Adrenal gland (tissue), 12 donors: ENCODE data around the gene CATSPERB. TPM values are rescaled to one million over a fixed set of nuclear protein-coding genes. Genes with fewer than 3 reads are reported as not detected.
"Not testable (repeated sequence)": the region's sequence is repeated elsewhere in the genome, so short reads cannot be mapped to it uniquely, and the experiment has no call there.

ENCODE experiments used
- DNase-seq, 7 donors: peaks; one replicate each; pipeline ENCODE4 v3.0.0-alpha.2; 2019 to 2020
- H3K27ac ChIP-seq, 5 donors: fragments of 200-600 bp; sonication (generic) in 4 of 5; 1 replicate in 3 of 5; 2 replicates in 2 of 5; pipeline versions ENCODE4 v1.5.1 to v1.8.0; 2016 to 2020; ENCODE audit warnings: mild to moderate bottlenecking in 1 of 5
- H3K27me3 ChIP-seq: fragments of 200-600 bp; 2 replicates; pipeline ENCODE4 v1.8.0; 2021
- H3K36me3 ChIP-seq, 2 donors: fragments of 200-600 bp; replicated peaks in 1 of 2; 1 replicate in 1 of 2; 2 replicates in 1 of 2; pipeline versions ENCODE4 v1.5.1 to v1.8.0; 2018 to 2022
- H3K4me1 ChIP-seq, 2 donors: fragments of 200-600 bp; replicated peaks in 1 of 2; 1 replicate in 1 of 2; 2 replicates in 1 of 2; pipeline versions ENCODE4 v1.5.1 to v1.8.0; 2018 to 2021
- H3K4me3 ChIP-seq, 4 donors: fragments of 200-600 bp; sonication (generic) in 3 of 4; one replicate each; pipeline ENCODE4 v1.5.1; 2016 to 2018
- H3K9me3 ChIP-seq, 3 donors: fragments of 200-600 bp; sonication (generic) in 1 of 3; replicated peaks in 1 of 3; 1 replicate in 2 of 3; 2 replicates in 1 of 3; pipeline versions ENCODE4 v1.5.1 to v1.8.0; 2016 to 2021
- POLR2A ChIP-seq, 2 donors: fragments of 450-650 bp; IDR thresholded peaks; one replicate each; pipeline ENCODE4 v1.6.1; 2017; ENCODE audit warnings: antibody characterized with exemption in 2 of 2, mild to moderate bottlenecking in 2 of 2, moderate library complexity in 1 of 2
- WGBS, 4 donors: extraction: QIAGEN DNeasy Blood & Tissue Kit in 2 of 4; methylation state at CpG; one replicate each; pipeline versions ENCODE4 v1.1.5 to v1.1.7; 2013 to 2017; 5-methylcytosine and 5-hydroxymethylcytosine counted together
- intact Hi-C, 2 donors: fragments of 100-400 bp; cut with DNase I; formaldehyde crosslinking; loops; one replicate each; pipeline versions ENCODE4 v1.14.1 to v1.15.0; 2022 to 2023
- polyA plus RNA-seq, 3 donors: library from polyadenylated mRNA; stranded (reverse); fragments of 200-250 nt in 2 of 3; fragments of 350-450 nt in 1 of 3; fragmentation: Illumina TruSeq in 1 of 3; extraction: RNeasy Lipid Tissue Mini Kit (QIAGEN cat#74804) in 1 of 3; gene quantifications; one replicate each; pipeline ENCODE4 v1.2.3, GENCODE V29; 2013 to 2014
- total RNA-seq, 9 donors: library from RNA; depleted of rRNA in 4 of 9; stranded (reverse); fragments of >200 nt in 4 of 9; fragments of 120-200 nt in 1 of 9; fragmentation: NEBNext Ultra II Directional in 1 of 9; extraction: Animal tissue kit (Norgen Biotek cat#: 25700) in 1 of 9; gene quantifications; one replicate each; pipeline versions ENCODE4 v1.1.0 to v1.2.4, GENCODE V29; 2013 to 2023
- TF ChIP-seq, protein P1 (sequence below), 6 experiments: fragments of 450-650 bp in 4 of 6; fragments of 200-600 bp in 2 of 6; sonication (generic) in 1 of 6; IDR thresholded peaks; 1 replicate in 5 of 6; 2 replicates in 1 of 6; pipeline versions ENCODE4 v1.5.1 to v1.8.0; 2016 to 2021; ENCODE audit warnings: antibody characterized with exemption in 6 of 6, mild to moderate bottlenecking in 2 of 6, moderate library complexity in 1 of 6
- donor health status: healthy with polysubstance abuse.
- donor health status: Bipolar disorder and iron deficiency.
- donor health status: DM: yes; HTN: yes; CAD: no.
- donor health status: DM: no; HTN: no; CAD: no.
- donor health status: DM: no; HTN: no; CAD: no.
- donor health status: DM: yes; HTN: yes; CAD: no.

Gene CATSPERB
- total and polyA plus RNA-seq, 12 donors = 0.11 to 3.2 (median 0.70) TPM; not detected in 2

DNA sequence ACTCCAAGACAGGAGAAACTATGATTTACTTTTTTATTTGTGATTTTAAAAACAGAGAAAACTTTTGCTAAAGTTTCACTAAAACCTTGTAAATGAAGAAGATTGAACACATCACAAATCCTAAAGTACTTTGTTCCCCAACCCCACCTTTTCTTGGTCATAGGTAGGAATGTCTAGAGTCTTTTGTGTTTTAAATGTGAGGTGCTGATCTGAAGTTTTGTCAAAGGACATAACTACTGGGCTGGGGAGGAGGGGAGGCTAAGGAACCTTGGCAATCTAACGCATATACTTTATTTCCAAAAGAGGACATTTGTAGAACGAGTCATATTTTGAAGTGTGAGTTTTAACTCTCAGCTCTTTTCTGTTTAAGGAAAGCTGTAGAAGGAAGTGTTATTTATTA, 37.2 kb downstream of the CATSPERB start:
- intact Hi-C loops = no loop called here
- TF ChIP-seq POLR2A (IDR thresholded peaks at IDR 0.05) = no peak
- TF ChIP-seq, protein P1, sequence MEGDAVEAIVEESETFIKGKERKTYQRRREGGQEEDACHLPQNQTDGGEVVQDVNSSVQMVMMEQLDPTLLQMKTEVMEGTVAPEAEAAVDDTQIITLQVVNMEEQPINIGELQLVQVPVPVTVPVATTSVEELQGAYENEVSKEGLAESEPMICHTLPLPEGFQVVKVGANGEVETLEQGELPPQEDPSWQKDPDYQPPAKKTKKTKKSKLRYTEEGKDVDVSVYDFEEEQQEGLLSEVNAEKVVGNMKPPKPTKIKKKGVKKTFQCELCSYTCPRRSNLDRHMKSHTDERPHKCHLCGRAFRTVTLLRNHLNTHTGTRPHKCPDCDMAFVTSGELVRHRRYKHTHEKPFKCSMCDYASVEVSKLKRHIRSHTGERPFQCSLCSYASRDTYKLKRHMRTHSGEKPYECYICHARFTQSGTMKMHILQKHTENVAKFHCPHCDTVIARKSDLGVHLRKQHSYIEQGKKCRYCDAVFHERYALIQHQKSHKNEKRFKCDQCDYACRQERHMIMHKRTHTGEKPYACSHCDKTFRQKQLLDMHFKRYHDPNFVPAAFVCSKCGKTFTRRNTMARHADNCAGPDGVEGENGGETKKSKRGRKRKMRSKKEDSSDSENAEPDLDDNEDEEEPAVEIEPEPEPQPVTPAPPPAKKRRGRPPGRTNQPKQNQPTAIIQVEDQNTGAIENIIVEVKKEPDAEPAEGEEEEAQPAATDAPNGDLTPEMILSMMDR (IDR thresholded peaks at IDR 0.05) = no peak
- no peaks in the 10 kb centered on the region for H3K36me3 ChIP-seq

DNA sequence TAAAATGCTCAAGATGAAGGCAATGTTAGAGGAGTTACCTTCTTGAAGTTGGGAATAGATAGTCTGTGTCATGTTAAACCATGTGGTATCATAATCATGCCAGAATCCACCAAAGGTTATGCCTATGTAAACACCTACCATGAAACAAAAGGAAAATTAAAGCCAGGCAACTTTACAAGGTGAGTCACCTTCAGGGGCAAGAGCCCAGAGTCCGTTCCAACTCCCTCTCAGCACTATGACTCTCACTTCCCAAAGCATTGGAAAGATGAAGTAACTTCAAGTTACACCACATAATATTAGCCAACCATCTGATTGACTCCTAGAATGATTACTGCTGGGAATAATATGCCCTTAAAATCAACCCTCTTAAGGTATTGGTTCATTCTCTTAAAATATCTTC, 38.5 kb downstream of the CATSPERB start:
- Histone ChIP-seq H3K4me3 (no peak overlapping the region), H3K9me3 (no peaks in the 10 kb centered on the region), H3K27ac (no peak overlapping the region), H3K36me3 (no peaks in the 10 kb centered on the region), H3K4me1 (no peaks in the 10 kb centered on the region), H3K27me3 (no peaks in the 10 kb centered on the region)
- 33 to 47% (median 40%) methylated on average over 1 of the region's 1 CpG for WGBS, 4 donors
- TF ChIP-seq, protein P1 (IDR thresholded peaks at IDR 0.05) = no peak
- no peak for TF ChIP-seq POLR2A (IDR thresholded peaks at IDR 0.05)
- DNase-seq = no peak
- intact Hi-C loops = no loop called here

More for the DNA sequence above, 37.2 kb downstream of the CATSPERB start:
- H3K4me3 ChIP-seq = no peak overlapping the region
- H3K27me3 ChIP-seq = no peaks in the 10 kb centered on the region
- no peak for DNase-seq
- H3K4me1 ChIP-seq = no peaks in the 10 kb centered on the region
- H3K9me3 ChIP-seq = no peaks in the 10 kb centered on the region
- WGBS, 4 donors = 47 to 63% (median 56%) methylated on average over 2 of the region's 2 CpGs
- no peak overlapping the region for H3K27ac ChIP-seq

DNA sequence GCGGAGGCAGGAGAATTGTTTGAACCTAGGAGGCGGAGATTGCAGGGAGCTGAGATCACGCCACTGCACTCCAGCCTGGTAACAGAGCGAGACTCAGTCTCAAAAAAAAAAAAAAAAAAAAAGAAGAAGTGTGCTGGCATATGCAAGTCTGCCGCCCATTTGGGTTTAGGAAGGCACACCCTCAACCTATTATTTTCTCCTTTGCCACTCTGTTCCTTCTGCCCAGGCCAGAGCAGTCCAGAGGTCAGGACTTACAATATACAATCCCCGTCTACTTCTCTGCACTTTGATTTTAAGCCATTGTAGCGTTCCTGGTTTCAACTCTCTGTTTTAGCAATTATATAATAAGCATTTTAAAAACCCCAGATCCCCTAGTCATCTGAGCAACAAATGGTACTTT, 39.8 kb downstream of the CATSPERB start:
- intact Hi-C loops = no loop called here

DNA sequence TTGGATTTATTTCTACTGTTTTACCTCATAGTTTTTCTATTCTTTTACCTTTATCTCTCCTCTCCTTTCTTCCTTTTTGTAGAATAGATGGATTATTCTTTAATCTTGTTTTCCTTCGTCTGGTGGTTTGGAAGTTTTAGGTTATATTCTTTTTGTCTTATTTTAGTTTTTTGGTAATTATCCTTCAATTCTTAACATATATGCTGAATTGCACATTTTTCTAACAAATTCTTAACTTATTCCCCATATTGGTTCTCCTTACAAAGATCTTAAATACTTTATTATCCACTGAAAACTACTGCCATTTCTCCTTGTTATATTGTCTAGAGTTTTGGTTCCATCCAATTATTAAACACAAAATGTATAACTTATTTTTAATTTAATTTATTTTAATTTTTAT, 42.3 kb downstream of the CATSPERB start:
- no peak for TF ChIP-seq POLR2A (IDR thresholded peaks at IDR 0.05)
- TF ChIP-seq, protein P1 (IDR thresholded peaks at IDR 0.05) = no peak
- Histone ChIP-seq H3K9me3 (no peaks in the 10 kb centered on the region), H3K27ac (no peak overlapping the region), H3K27me3 (no peaks in the 10 kb centered on the region), H3K4me3 (no peak overlapping the region), H3K36me3 (no peaks in the 10 kb centered on the region), H3K4me1 (no peaks in the 10 kb centered on the region)
- intact Hi-C loops = no loop called here
- no peak for DNase-seq
- 71 to 94% (median 76%) methylated on average over 1 of the region's 1 CpG for WGBS, 4 donors

More for the DNA sequence above, 39.8 kb downstream of the CATSPERB start:
- WGBS, 4 donors = 77 to 90% (median 82%) methylated on average over 7 of the region's 7 CpGs
- no peak for DNase-seq
- no peak overlapping the region for H3K4me3 ChIP-seq
- H3K27ac ChIP-seq = no peak overlapping the region
- TF ChIP-seq, protein P1 (IDR thresholded peaks at IDR 0.05) = no peak
- TF ChIP-seq POLR2A (IDR thresholded peaks at IDR 0.05) = no peak
- no peaks in the 10 kb centered on the region for H3K4me1 ChIP-seq
- H3K36me3 ChIP-seq = no peaks in the 10 kb centered on the region
- H3K27me3 ChIP-seq = no peaks in the 10 kb centered on the region
- no peaks in the 10 kb centered on the region for H3K9me3 ChIP-seq

DNA sequence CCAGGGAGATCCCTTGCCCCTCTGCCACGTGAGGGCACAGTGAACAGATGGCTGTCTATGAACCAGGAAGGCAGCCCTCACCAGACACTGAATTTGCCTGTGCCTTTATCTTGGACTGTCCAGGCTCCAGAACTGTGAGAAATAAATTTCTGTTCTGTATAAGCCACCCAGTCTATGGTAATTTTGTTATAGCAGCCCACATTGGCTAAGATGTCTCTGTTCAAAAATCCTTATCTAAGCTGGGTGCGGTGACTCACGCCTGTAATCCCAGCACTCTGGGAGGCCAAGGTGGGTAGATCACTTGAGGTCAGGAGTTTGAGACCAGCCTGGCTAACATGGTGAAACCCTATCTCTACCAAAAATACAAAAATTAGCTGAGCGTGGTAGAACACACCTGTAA, 44.5 kb downstream of the CATSPERB start:
- H3K27ac ChIP-seq, DNase-seq, H3K9me3 ChIP-seq, H3K4me1 ChIP-seq, H3K4me3 ChIP-seq, H3K27me3 ChIP-seq, intact Hi-C loops, H3K36me3 ChIP-seq: not testable (repeated sequence)
- WGBS, 4 donors = 84 to 92% (median 89%) methylated on average over 2 to 4 of the region's 4 CpGs
